Ascending aorta (tissue), 2 donors: Measurements from ENCODE around the gene MINDY1. TPM values are rescaled to one million over a fixed set of nuclear protein-coding genes. Genes with fewer than 3 reads are reported as not detected.
A peak's percentile ranks its signal among the peaks of the same experiment; 100 is the strongest.

ENCODE experiments used
- DNase-seq, 2 donors: peaks; one replicate each; pipeline ENCODE4 v3.0.0-alpha.2; 2019; ENCODE audit warnings: low spot score in 2 of 2
- H3K27ac ChIP-seq, 2 donors: fragments of 200-600 bp; sonication (generic); one replicate each; pipeline ENCODE4 v1.5.1; 2016 to 2017; ENCODE audit warnings: mild to moderate bottlenecking in 1 of 2
- H3K27me3 ChIP-seq: fragments of 200-600 bp; sonication (generic); one replicate; pipeline ENCODE4 v1.5.1; 2017
- H3K36me3 ChIP-seq, 2 donors: fragments of 200-600 bp; sonication (generic); one replicate each; pipeline ENCODE4 v1.5.1; 2016
- H3K4me1 ChIP-seq, 2 donors: fragments of 200-600 bp; sonication (generic); one replicate each; pipeline ENCODE4 v1.5.1; 2016 to 2017; ENCODE audit warnings: mild to moderate bottlenecking in 1 of 2
- H3K4me3 ChIP-seq, 2 donors: fragments of 200-600 bp; sonication (generic); one replicate each; pipeline ENCODE4 v1.5.1; 2016 to 2017; ENCODE audit warnings: mild to moderate bottlenecking in 1 of 2
- H3K9me3 ChIP-seq, 2 donors: fragments of 200-600 bp; sonication (generic); one replicate each; pipeline ENCODE4 v1.5.1; 2016
- intact Hi-C: fragments of 100-400 bp; cut with DNase I; formaldehyde crosslinking; loops from one replicate; pipeline ENCODE4 v1.15.1; 2023
- total RNA-seq: library from RNA; depleted of rRNA; stranded (reverse); fragments of >200 nt; gene quantifications from one replicate; pipeline ENCODE4 v1.1.0, GENCODE V29; 2016
- TF ChIP-seq, protein P1 (sequence below), 3 experiments: fragments of 200-600 bp in 2 of 3; fragments of 450-650 bp in 1 of 3; sonication (generic) in 2 of 3; IDR thresholded peaks; one replicate each; pipeline ENCODE4 v1.5.1; 2016 to 2019; ENCODE audit warnings: antibody characterized with exemption in 3 of 3, mild to moderate bottlenecking in 1 of 3, moderate library complexity in 1 of 3

MINDY1 gene
- total RNA-seq, 1 donor from 2014 or later: 9.7 TPM

DNA sequence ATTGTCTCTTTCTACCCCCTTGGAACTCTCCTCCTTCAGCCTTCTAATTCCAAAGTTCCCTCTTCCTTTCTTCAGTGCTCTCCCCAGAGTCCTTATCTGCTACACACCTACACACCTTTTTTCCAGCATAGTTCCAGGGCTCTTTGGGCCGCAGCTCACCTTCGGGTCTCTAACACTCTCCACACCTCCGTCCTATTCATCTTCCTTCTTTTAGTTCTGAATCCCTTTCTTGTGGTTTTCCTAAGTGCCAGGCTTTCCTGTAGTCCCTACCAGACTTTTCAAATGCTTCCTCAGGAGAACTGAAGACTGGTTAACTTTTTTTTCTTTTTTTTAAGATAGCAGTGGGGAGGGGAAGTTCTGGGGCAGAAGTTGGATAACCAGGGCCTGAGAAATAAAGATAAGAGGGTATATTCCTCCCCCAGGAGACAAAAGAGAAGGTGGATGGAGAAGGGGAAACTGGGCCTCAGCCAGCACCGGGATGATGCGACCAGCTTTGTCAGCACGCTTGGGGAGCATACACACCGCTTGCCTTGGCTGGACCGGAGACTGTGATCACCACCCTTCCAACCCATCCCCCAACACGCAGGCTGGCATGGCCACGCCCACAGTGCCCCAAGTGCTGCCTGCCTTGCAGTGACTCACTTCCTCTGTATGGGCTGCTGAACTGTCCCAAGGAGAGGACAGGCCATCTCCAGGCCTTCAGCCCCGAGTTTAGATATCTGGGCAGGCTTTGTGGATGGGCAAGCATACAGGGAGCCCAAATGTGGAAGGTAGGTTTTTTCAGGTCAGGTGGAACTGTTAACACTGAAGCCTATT lies 29.6 kb downstream of the MINDY1 start:
- H3K9me3 ChIP-seq: no peaks in the 10 kb centered on the region
- H3K4me1 ChIP-seq: peaks cover 18 to 46% of the 10 kb centered on the region in 2 donors
- TF ChIP-seq, protein P1, sequence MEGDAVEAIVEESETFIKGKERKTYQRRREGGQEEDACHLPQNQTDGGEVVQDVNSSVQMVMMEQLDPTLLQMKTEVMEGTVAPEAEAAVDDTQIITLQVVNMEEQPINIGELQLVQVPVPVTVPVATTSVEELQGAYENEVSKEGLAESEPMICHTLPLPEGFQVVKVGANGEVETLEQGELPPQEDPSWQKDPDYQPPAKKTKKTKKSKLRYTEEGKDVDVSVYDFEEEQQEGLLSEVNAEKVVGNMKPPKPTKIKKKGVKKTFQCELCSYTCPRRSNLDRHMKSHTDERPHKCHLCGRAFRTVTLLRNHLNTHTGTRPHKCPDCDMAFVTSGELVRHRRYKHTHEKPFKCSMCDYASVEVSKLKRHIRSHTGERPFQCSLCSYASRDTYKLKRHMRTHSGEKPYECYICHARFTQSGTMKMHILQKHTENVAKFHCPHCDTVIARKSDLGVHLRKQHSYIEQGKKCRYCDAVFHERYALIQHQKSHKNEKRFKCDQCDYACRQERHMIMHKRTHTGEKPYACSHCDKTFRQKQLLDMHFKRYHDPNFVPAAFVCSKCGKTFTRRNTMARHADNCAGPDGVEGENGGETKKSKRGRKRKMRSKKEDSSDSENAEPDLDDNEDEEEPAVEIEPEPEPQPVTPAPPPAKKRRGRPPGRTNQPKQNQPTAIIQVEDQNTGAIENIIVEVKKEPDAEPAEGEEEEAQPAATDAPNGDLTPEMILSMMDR (IDR thresholded peaks at IDR 0.05): no peak
- H3K27ac ChIP-seq: peak overlapping the region; percentile 95 to 99
- no peak overlapping the region for H3K4me3 ChIP-seq
- DNase-seq: peak; percentile 90 to 97
- H3K36me3 ChIP-seq: no peaks in the 10 kb centered on the region
- intact Hi-C loops: loop anchor here (1.0 to 10.0 kb wide), 3 partner anchors 31 to 422 kb away; partner anchors contain the start of genes GOLPH3L and PRUNE1
- H3K27me3 ChIP-seq: no peaks in the 10 kb centered on the region

DNA sequence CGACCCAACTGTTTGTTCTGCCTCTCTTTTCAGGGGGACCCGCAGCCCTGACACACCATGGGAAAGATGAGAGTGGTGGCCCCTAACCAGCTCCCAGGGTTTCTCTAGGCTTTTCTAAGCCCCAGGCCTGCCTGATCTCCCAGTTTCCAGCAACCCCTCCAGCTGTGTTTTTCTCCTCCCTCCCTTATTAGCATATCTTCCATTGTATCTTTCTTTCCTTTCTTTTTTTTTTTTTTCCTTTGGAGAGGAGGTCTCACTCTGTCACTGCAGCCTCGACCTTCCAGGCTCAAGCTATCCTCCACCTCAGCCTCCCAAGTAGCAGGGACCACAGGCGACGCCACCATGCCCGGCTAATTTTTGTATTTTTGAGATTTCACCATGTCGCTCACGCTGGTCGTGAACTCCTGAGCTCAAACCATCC lies 30.3 kb downstream of the MINDY1 start:
- Histone ChIP-seq H3K27me3 (no peaks in the 10 kb centered on the region), H3K4me3 (no peak overlapping the region), H3K4me1 (peaks cover 18 to 53% of the 10 kb centered on the region in 2 donors), H3K36me3 (no peaks in the 10 kb centered on the region), H3K9me3 (no peaks in the 10 kb centered on the region), H3K27ac (peak overlapping the region; percentile 95 to 99)
- intact Hi-C loops: loop anchor here (10.0 kb wide), 2 partner anchors 282 to 422 kb away; partner anchors contain the start of gene GOLPH3L
- no peak for DNase-seq
- TF ChIP-seq, protein P1 (IDR thresholded peaks at IDR 0.05): no peak

DNA sequence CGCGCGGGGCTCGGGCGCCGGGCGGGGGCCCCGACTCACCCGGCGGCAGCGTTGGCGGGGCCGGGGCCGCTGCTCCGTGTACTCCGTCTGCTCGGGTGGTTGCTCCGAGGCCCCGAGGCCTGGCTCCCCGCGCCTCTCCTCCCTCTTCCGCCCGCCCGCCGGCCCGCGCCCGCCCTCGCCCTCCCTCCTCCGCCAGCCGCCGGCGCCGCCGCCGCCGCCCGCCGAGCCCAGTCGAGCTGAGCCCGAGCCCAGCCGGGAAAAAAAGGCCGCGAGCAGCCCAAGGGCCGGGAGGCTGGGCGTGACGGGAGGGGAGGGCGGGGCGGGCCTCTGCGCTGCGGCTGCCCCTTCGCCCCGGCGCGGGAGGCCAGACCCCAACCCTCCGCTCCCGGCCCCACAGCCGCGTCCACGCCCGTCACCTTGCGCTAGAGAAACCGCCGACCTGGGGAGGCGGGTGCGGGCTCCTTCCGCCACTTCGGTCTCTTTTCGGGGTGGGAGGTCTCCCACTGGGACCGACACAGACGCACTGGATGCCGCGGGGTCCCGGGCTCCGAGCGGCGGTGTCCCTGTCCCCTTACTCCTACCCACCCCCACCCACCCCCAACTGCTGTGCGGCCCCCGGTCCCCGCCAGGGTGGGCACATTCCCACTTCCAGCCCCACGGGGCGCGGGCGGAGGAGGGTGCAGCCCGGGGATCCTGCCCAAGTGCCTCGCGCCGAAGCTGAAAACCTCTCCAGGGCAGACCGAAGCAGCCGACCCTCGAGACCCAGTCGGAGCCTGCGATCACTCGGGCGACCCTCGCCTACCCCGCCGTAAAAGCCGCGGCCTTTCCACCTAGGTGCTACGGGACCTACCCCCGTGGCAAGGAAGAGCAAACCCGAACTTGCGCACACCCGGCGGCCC lies 31.9 kb downstream of the MINDY1 start, which contains the start of gene CERS2:
Gene CERS2 (minus strand): TSS at position 256 of the 899 bp plus-strand sequence. CDS start 5,745 bp downstream, outside the sequence.
- Histone ChIP-seq H3K4me3 (peak within 1 kb of the TSS; percentile 79 to 99), H3K27ac (peak within 1 kb of the TSS; percentile 95 to 99), H3K27me3 (no peaks in the 10 kb centered on the region), H3K9me3 (no peaks in the 10 kb centered on the region), H3K36me3 (no peaks in the 10 kb centered on the region), H3K4me1 (peaks cover 18 to 68% of the 10 kb centered on the region in 2 donors)
- TF ChIP-seq, protein P1 (IDR thresholded peaks at IDR 0.05): peak in 1 of 3 experiments; percentile 28
- peak in 1 of 2 donors; percentile 90 for DNase-seq
- intact Hi-C loops: loop anchor here (2.0 to 10.0 kb wide), 4 partner anchors 48 to 420 kb away; partner anchors contain the start of genes ARNT, GOLPH3L and SETDB1

DNA sequence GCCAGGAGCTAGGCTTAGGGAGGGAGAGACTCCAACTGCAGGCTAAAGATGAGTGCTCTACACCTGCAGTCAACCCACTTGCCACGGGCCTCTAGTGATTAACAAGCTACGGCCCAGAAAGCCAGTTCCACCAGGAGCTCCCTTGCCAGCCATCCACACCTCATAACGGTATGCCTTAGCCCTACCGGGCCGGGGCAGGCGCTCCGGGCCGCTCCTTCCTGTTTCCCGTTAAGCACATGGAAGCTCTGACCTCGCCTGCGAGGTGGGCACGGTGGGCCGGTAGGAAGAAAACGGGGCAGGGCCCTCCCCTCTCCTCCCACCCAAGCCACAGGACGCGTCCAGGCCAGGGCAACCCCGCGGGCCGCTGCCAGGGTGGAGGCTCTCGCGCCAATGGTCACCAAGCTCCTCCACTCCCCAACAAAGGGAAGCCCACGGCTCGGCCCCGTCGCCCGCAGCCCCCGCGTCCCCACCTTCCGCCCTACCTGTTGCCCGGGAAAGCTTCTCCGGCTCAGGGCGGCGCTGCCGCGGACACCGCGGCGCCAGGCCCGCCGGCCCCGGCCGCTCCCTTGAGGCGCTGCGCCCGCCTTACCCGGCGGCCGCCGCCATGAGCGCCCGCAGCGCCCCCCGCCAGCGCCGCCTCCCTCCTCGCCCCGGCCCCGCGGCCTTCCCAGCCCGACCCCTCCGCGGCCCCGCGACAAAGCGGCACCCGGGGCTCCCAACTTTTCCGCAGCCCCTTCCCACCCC lies 32.7 kb downstream of the MINDY1 start:
- no peaks in the 10 kb centered on the region for H3K27me3 ChIP-seq
- H3K36me3 ChIP-seq: peaks cover 2% of the 10 kb centered on the region in 2 donors
- H3K9me3 ChIP-seq: no peaks in the 10 kb centered on the region
- intact Hi-C loops: loop anchor here (2.0 to 10.0 kb wide), 4 partner anchors 47 to 419 kb away; partner anchors contain the start of genes ARNT, GOLPH3L and SETDB1
- peak overlapping the region; percentile 79 to 99 for H3K4me3 ChIP-seq
- TF ChIP-seq, protein P1 (IDR thresholded peaks at IDR 0.05): no peak
- peak overlapping the region; percentile 95 to 99 for H3K27ac ChIP-seq
- peaks cover 18 to 65% of the 10 kb centered on the region in 2 donors for H3K4me1 ChIP-seq
- peak in 1 of 2 donors; percentile 73 for DNase-seq
